Panc1 (cell line): ENCODE results near the gene EGFL7. TPM values are rescaled to one million over a fixed set of nuclear protein-coding genes. Genes with fewer than 3 reads are reported as not detected.

Source experiments
- ATAC-seq: fragments of 200-7000 bp; cut with Tn5 transposase; 2 replicates; pipeline ENCODE4 v1.9.1; 2020; ENCODE audit warnings: mild to moderate bottlenecking, moderate library complexity
- BruUV-seq: library from RNA; stranded (reverse); fragments of 400-500 nt; replicated peaks from 2 replicates; lab custom pipeline; 2021; lab: Mats Ljungman, UMichigan
- CTCF ChIA-PET: fragments of 300-600 bp; sonication (Branson Sonifier 250); formaldehyde crosslinking; loops from one replicate; lab custom pipeline; 2022; ENCODE audit warnings: antibody characterized with exemption; lab: Charles Lee
- POLR2A ChIA-PET: fragments of 300-600 bp; sonication (Branson Sonifier 250); formaldehyde crosslinking; loops from one replicate; lab custom pipeline; 2022; ENCODE audit warnings: antibody characterized with exemption; lab: Charles Lee
- DNase-seq: peaks from one replicate; pipeline ENCODE4 v3.0.0-alpha.2; 2010; ENCODE audit warnings: low read depth, low spot score
- H3K27ac ChIP-seq: 2 replicates; pipeline ENCODE4 v1.5.1; 2011; ENCODE audit warnings: mild to moderate bottlenecking, low read length, inconsistent platforms
- H3K27me3 ChIP-seq: fragments of 200-500 bp; sonication (Bioruptor generic); 2 replicates; pipeline ENCODE4 v1.6.0; 2014; ENCODE audit warnings: low read length, inconsistent platforms; ENCODE audit not compliant: control insufficient read depth, insufficient read depth
- H3K36me3 ChIP-seq: fragments of 200-500 bp; sonication (Bioruptor generic); 2 replicates; pipeline ENCODE4 v1.5.1; 2014; ENCODE audit warnings: inconsistent platforms, mild to moderate bottlenecking, low read length, moderate library complexity; ENCODE audit not compliant: control insufficient read depth, insufficient read depth
- H3K4me1 ChIP-seq: 2 replicates; pipeline ENCODE4 v1.5.1; 2011; ENCODE audit warnings: inconsistent platforms, mild to moderate bottlenecking, low read length, moderate library complexity; ENCODE audit not compliant: control insufficient read depth, insufficient read depth
- H3K4me3 ChIP-seq, 2 experiments: 2 replicates each; pipeline ENCODE4 v1.5.1; 2011 to 2012; ENCODE audit warnings: low read depth in 2 of 2, low read length in 2 of 2, mild to moderate bottlenecking in 2 of 2, inconsistent platforms in 1 of 2, moderate library complexity in 1 of 2
- H3K9me3 ChIP-seq: fragments of 200-500 bp; sonication (Bioruptor generic); 2 replicates; pipeline ENCODE4 v1.5.1; 2014; ENCODE audit warnings: low read depth, mild to moderate bottlenecking, inconsistent platforms, low read length, moderate library complexity; ENCODE audit not compliant: control insufficient read depth, insufficient read depth
- CTCF ChIP-seq: fragments of 450-650 bp; IDR thresholded peaks from 2 replicates; pipeline ENCODE4 v1.5.1; 2017; ENCODE audit warnings: mild to moderate bottlenecking
- POLR2AphosphoS5 ChIP-seq: IDR thresholded peaks from 2 replicates; pipeline ENCODE4 v1.6.1; 2012; ENCODE audit warnings: mild to moderate bottlenecking, low read depth, low read length, moderate library complexity
- SIN3A ChIP-seq: IDR thresholded peaks from 2 replicates; pipeline ENCODE4 v1.6.1; 2012; ENCODE audit warnings: low read depth, mild to moderate bottlenecking, low read length, moderate library complexity, borderline replicate concordance; ENCODE audit not compliant: insufficient read depth
- TCF7L2 ChIP-seq: IDR thresholded peaks from 2 replicates; pipeline ENCODE4 v1.6.1; 2011; ENCODE audit warnings: mild to moderate bottlenecking, low read depth, low read length, inconsistent platforms
- in situ Hi-C: cut with HindIII; loops from 2 replicates; pipeline ENCODE4 v1.10.0; 2016; ENCODE audit warnings: low sequenced_read_pairs, low pct_unique_long_range_greater_than_20kb
- intact Hi-C: fragments of 100-400 bp; cut with micrococcal nuclease; formaldehyde crosslinking; loops from one replicate; pipeline ENCODE4 v1.10.0; 2022; ENCODE audit not compliant: unreplicated experiment
- total RNA-seq: library from RNA; stranded (reverse); gene quantifications from one replicate; pipeline ENCODE4 v1.2.1, GENCODE V29; 2021; ENCODE audit not compliant: unreplicated experiment
- TF ChIP-seq, protein P1 (sequence below), 2 experiments: IDR thresholded peaks; 2 replicates each; pipeline ENCODE4 v1.6.1; 2011 to 2012; ENCODE audit warnings: low read depth in 2 of 2, control low read depth in 1 of 2, low read length in 1 of 2, mild to moderate bottlenecking in 1 of 2, moderate library complexity in 1 of 2; ENCODE audit not compliant: insufficient read depth in 1 of 2

The EGFL7 gene
- total RNA-seq, 1 experiment from 2014 or later: 42.3 TPM

DNA sequence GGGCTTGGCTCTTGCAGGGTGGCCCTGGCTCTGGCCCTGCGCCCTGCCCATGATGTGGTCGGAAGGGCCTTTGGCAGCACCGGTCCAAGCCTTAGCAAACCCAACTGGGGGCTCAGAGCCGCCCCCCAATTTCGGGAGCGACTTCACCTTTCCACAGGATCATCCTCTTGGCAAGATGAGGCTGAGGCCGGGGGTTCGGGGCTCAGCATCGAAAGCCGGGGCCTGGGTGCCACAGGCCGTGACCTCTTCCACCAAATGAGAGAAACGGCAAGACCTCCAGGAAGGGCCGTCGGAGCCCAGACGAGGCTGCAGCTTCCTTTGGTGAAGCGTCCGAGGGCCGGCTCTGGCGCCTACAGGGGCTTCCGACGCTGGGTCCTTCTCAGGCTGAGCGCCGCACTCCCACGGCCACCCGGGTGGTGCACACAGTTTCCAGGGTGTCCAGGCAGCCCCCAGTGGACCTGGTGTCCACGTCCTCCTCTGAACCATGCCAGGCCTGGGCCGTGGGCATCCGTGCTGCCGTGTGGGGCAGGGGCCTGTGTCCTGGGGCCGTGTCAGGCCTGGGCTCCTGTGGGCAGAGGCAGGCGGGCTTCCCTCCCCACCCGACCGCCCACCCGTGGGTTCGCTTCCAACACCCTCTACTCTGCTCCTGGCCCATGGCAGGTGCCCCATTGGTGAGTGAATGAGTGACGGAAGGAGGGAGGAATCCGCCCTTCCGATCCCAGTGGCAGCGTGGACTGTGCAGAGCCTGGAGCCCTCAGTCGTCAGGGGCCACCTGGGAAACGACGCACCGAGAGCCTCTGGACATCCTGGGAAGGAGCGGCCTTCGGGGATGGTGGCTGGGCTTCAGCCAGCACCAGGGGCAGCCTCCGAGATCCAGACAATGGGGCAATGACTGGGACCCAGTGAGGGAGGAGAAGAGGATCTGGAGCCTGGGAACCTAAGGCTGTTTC is 29.7 kb downstream of the EGFL7 start:
- DNase-seq: no peak
- no peaks in the 10 kb centered on the region for H3K36me3 ChIP-seq
- POLR2A ChIA-PET: no interaction called here
- H3K27ac ChIP-seq: peak overlapping the region; percentile 66; the same call in 1 of the 2 replicates
- in situ Hi-C loops: no loop called here
- no peak overlapping the region for H3K4me3 ChIP-seq
- no peak for TF ChIP-seq TCF7L2
- TF ChIP-seq, protein P1, sequence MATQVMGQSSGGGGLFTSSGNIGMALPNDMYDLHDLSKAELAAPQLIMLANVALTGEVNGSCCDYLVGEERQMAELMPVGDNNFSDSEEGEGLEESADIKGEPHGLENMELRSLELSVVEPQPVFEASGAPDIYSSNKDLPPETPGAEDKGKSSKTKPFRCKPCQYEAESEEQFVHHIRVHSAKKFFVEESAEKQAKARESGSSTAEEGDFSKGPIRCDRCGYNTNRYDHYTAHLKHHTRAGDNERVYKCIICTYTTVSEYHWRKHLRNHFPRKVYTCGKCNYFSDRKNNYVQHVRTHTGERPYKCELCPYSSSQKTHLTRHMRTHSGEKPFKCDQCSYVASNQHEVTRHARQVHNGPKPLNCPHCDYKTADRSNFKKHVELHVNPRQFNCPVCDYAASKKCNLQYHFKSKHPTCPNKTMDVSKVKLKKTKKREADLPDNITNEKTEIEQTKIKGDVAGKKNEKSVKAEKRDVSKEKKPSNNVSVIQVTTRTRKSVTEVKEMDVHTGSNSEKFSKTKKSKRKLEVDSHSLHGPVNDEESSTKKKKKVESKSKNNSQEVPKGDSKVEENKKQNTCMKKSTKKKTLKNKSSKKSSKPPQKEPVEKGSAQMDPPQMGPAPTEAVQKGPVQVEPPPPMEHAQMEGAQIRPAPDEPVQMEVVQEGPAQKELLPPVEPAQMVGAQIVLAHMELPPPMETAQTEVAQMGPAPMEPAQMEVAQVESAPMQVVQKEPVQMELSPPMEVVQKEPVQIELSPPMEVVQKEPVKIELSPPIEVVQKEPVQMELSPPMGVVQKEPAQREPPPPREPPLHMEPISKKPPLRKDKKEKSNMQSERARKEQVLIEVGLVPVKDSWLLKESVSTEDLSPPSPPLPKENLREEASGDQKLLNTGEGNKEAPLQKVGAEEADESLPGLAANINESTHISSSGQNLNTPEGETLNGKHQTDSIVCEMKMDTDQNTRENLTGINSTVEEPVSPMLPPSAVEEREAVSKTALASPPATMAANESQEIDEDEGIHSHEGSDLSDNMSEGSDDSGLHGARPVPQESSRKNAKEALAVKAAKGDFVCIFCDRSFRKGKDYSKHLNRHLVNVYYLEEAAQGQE (IDR thresholded peaks at IDR 0.05; ENCODE audit: insufficient read depth in 1 of 2, low read depth in 2 of 2, low read length in 1 of 2): no peak
- TF ChIP-seq POLR2AphosphoS5: no peak
- TF ChIP-seq SIN3A: no peak
- TF ChIP-seq CTCF: no peak
- no peak for ATAC-seq
- no peaks in the 10 kb centered on the region for H3K27me3 ChIP-seq
- BruUV-seq: no TSS peak
- CTCF ChIA-PET: no interaction called here
- peaks cover 47% of the 10 kb centered on the region for H3K4me1 ChIP-seq
- no peaks in the 10 kb centered on the region for H3K9me3 ChIP-seq
- intact Hi-C loops: no loop called here

DNA sequence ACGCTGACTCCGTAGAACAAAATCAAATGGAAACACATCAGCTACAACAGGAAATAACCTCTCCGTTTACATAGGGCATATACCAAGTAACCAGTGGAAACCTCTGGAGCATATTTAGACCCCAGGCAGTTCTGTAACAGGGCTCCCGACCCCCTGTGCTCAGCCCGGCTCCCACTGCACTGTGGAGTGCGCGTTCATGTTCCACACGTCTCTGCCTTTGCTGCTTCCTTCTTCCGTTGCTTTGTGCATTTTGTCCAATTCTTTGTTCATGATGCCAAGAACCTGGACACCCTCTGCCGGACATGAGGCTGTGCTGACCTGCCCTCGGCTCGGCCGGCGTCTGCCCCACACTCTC is 30.4 kb downstream of the EGFL7 start:
- Histone ChIP-seq H3K9me3 (no peaks in the 10 kb centered on the region), H3K27me3 (no peaks in the 10 kb centered on the region), H3K4me1 (peaks cover 45% of the 10 kb centered on the region), H3K4me3 (no peak overlapping the region), H3K27ac (peak overlapping the region; percentile 66), H3K36me3 (no peaks in the 10 kb centered on the region)
- POLR2A ChIA-PET: no interaction called here
- TF ChIP-seq CTCF (no peak), TCF7L2 (no peak), POLR2AphosphoS5 (no peak), SIN3A (no peak)
- TF ChIP-seq, protein P1 (IDR thresholded peaks at IDR 0.05; ENCODE audit: insufficient read depth in 1 of 2, low read depth in 2 of 2, low read length in 1 of 2): no peak
- CTCF ChIA-PET: interaction anchor here (0.7 kb wide), 1 partner anchor 25 kb away, joined by 3 read pairs; no protein-coding TSS in a partner anchor
- in situ Hi-C loops: no loop called here
- ATAC-seq (no peak), DNase-seq (no peak)
- intact Hi-C loops: no loop called here
- no TSS peak for BruUV-seq
